Activated CD4-positive, CD25-positive, alpha-beta regulatory T cell treated with anti-CD3 and anti-CD28 coated beads, Interleukin-2, amount 50 U/mL, for 72 hours (primary cell): Measurements from ENCODE around the gene FYN.

ENCODE experiments used
- DNase-seq: peaks from one replicate; pipeline ENCODE4 v3.0.0; 2021

FYN gene

GRCh38 chr6:111782887-111783466, 90.3 kb downstream of the FYN start:
- no peak for DNase-seq

GRCh38 chr6:111782192-111782809, 91.0 kb downstream of the FYN start:
- DNase-seq = no peak

GRCh38 chr6:111781041-111781708, 92.1 kb downstream of the FYN start:
- DNase-seq = no peak

GRCh38 chr6:111780393-111780792, 92.9 kb downstream of the FYN start:
- DNase-seq = no peak

- no peak for DNase-seq
Measured at GRCh38 chr6:111779660-111780059, 93.6 kb downstream of the FYN start.

- DNase-seq = no peak
Measured at GRCh38 chr6:111779031-111779430, 94.2 kb downstream of the FYN start.

- no peak for DNase-seq
Measured at GRCh38 chr6:111777357-111777756, 95.9 kb downstream of the FYN start.

GRCh38 chr6:111776236-111777221, 96.7 kb downstream of the FYN start:
- DNase-seq = no peak

GRCh38 chr6:111775145-111775922, 97.9 kb downstream of the FYN start:
- no peak for DNase-seq

GRCh38 chr6:111774346-111774703, 98.9 kb downstream of the FYN start:
- no peak for DNase-seq

- no peak for DNase-seq
Measured at GRCh38 chr6:111773501-111774345, 99.5 kb downstream of the FYN start.

- DNase-seq = no peak
Measured at GRCh38 chr6:111772381-111772780, 100.9 kb downstream of the FYN start.

GRCh38 chr6:111771629-111772028, 101.6 kb downstream of the FYN start:
- DNase-seq = no peak

GRCh38 chr6:111771094-111771432, 102.2 kb downstream of the FYN start:
- DNase-seq = no peak

GRCh38 chr6:111770263-111771093, 102.8 kb downstream of the FYN start:
- DNase-seq = no peak

GRCh38 chr6:111769365-111770152, 103.7 kb downstream of the FYN start:
- no peak for DNase-seq

- no peak for DNase-seq
Measured at GRCh38 chr6:111768431-111768770, 104.9 kb downstream of the FYN start.

GRCh38 chr6:111767752-111768430, 105.4 kb downstream of the FYN start:
- no peak for DNase-seq

GRCh38 chr6:111766201-111766857, 106.9 kb downstream of the FYN start:
- no peak for DNase-seq
